Epithelial cell of proximal tubule (primary cell): Measurements from ENCODE around the gene KCNK2. TPM values are rescaled to one million over a fixed set of nuclear protein-coding genes. Genes with fewer than 3 reads are reported as not detected.

Source experiments
- DNase-seq: peaks from one replicate; pipeline ENCODE4 v3.0.0-alpha.2; 2011; ENCODE audit warnings: low read depth
- H3K4me3 ChIP-seq: 2 replicates; pipeline ENCODE4 v1.5.1; 2011; ENCODE audit warnings: low read depth, mild to moderate bottlenecking, low read length
- CTCF ChIP-seq: conservative IDR thresholded peaks from 2 replicates; pipeline ENCODE4 v1.5.1; 2012; ENCODE audit warnings: low read depth, mild to moderate bottlenecking, low read length
- total RNA-seq: library from RNA; depleted of rRNA; stranded (reverse); fragments of >200 nt; gene quantifications from 2 replicates; pipeline ENCODE4 v1.2.3, GENCODE V29; 2015

The KCNK2 gene
- total RNA-seq, 1 donor from 2014 or later: not detected

- H3K4me3 ChIP-seq: no peak overlapping the region
- DNase-seq: no peak
- no peak for TF ChIP-seq CTCF
These were observed 145.7 kb downstream of the KCNK2 start for GRCh38 chr1:215228193-215228592.

- DNase-seq: no peak
These were observed 158.9 kb downstream of the KCNK2 start for GRCh38 chr1:215241451-215241850.

GRCh38 chr1:215243345-215244054 is 161.0 kb downstream of the KCNK2 start:
- DNase-seq: no peak
- H3K4me3 ChIP-seq: no peak overlapping the region
- no peak for TF ChIP-seq CTCF

More at GRCh38 chr1:215241451-215241850, 158.9 kb downstream of the KCNK2 start:
- no peak overlapping the region for H3K4me3 ChIP-seq
- no peak for TF ChIP-seq CTCF

GRCh38 chr1:215250913-215251312 is 168.4 kb downstream of the KCNK2 start:
- no peak for DNase-seq
- TF ChIP-seq CTCF: no peak
- no peak overlapping the region for H3K4me3 ChIP-seq

GRCh38 chr1:215251428-215251827 is 168.9 kb downstream of the KCNK2 start:
- no peak for DNase-seq
- H3K4me3 ChIP-seq: no peak overlapping the region
- no peak for TF ChIP-seq CTCF

- H3K4me3 ChIP-seq: no peak overlapping the region
- TF ChIP-seq CTCF: no peak
- no peak for DNase-seq
These were observed 169.6 kb downstream of the KCNK2 start for GRCh38 chr1:215252164-215252563.
